Daoy (cell line): ENCODE data around the gene OBSCN. TPM values are rescaled to one million over a fixed set of nuclear protein-coding genes. Genes with fewer than 3 reads are reported as not detected.

Experiments
- DNase-seq: peaks from one replicate; pipeline ENCODE4 v3.0.0-alpha.2; 2015; ENCODE audit warnings: low read depth
- total RNA-seq: library from RNA; depleted of rRNA; stranded (reverse); fragments of >200 nt; shearing (Covaris generic); gene quantifications from 2 replicates; pipeline ENCODE4 v1.2.3, GENCODE V29; 2014; rRNA removed

Gene OBSCN, protein sequence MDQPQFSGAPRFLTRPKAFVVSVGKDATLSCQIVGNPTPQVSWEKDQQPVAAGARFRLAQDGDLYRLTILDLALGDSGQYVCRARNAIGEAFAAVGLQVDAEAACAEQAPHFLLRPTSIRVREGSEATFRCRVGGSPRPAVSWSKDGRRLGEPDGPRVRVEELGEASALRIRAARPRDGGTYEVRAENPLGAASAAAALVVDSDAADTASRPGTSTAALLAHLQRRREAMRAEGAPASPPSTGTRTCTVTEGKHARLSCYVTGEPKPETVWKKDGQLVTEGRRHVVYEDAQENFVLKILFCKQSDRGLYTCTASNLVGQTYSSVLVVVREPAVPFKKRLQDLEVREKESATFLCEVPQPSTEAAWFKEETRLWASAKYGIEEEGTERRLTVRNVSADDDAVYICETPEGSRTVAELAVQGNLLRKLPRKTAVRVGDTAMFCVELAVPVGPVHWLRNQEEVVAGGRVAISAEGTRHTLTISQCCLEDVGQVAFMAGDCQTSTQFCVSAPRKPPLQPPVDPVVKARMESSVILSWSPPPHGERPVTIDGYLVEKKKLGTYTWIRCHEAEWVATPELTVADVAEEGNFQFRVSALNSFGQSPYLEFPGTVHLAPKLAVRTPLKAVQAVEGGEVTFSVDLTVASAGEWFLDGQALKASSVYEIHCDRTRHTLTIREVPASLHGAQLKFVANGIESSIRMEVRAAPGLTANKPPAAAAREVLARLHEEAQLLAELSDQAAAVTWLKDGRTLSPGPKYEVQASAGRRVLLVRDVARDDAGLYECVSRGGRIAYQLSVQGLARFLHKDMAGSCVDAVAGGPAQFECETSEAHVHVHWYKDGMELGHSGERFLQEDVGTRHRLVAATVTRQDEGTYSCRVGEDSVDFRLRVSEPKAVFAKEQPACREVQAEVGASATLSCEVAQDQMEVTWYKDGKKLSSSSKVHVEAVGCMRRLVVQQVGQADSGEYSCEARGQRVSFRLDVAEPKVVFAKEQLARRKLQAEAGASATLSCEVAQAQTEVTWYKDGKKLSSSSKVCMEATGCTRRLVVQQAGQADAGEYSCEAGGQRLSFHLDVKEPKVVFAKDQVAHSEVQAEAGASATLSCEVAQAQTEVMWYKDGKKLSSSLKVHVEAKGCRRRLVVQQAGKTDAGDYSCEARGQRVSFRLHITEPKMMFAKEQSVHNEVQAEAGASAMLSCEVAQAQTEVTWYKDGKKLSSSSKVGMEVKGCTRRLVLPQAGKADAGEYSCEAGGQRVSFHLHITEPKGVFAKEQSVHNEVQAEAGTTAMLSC (N-terminal part only)
- 2.2 and 4.1 TPM in 2 replicates for total RNA-seq

DNA sequence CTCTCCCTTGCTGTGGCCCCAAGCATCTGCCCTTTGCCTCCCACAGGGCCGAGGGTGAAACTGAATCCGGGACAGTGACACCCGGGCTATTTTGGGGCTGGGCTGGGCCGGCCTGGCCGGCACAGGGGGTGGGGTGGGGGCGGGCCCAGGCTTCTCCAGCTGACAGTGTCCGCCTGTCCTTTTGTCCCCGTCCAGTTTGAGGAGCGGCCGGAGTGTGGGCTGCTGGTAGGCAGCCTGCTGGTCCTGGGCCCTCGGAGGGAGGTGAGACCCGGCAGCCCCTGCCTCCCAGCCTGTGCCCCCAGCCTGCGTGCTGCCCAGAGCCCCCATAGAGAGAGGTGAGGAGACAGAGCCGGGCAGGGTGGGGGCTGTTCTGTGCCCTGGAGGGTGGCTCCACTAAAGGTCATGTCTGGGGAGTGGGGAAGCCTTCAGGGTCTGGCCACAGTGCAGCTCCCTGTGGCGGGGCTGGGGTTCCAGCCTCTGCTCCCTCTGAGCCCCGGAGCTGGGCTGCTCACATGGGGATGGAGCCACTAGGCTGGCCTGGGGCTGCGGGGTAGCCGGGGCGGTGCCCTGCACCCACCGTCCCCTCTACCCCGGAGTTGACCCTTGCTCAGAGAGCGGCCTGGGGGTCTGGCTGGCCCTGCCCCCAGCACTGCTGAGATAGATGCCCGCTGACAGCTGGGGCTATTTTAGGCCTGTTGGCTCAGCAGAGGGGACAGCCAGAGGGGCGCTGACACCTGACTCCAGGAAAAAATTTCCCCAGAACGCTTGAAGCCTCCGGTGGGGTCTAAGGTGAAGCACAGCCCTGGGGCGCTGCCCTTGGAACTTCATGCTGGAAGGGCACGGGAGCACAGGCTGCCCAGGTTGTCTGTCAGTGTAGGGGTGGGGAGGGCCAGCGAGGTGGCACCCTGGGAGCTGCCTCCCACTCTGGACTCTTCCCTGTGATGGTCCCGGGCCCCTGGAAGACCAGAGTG, at the start of gene OBSCN:
OBSCN (plus strand) TSS at position 194 of the 971 bp plus-strand sequence. CDS start 3,740 bp downstream, outside the sequence.
- no peak for DNase-seq

DNA sequence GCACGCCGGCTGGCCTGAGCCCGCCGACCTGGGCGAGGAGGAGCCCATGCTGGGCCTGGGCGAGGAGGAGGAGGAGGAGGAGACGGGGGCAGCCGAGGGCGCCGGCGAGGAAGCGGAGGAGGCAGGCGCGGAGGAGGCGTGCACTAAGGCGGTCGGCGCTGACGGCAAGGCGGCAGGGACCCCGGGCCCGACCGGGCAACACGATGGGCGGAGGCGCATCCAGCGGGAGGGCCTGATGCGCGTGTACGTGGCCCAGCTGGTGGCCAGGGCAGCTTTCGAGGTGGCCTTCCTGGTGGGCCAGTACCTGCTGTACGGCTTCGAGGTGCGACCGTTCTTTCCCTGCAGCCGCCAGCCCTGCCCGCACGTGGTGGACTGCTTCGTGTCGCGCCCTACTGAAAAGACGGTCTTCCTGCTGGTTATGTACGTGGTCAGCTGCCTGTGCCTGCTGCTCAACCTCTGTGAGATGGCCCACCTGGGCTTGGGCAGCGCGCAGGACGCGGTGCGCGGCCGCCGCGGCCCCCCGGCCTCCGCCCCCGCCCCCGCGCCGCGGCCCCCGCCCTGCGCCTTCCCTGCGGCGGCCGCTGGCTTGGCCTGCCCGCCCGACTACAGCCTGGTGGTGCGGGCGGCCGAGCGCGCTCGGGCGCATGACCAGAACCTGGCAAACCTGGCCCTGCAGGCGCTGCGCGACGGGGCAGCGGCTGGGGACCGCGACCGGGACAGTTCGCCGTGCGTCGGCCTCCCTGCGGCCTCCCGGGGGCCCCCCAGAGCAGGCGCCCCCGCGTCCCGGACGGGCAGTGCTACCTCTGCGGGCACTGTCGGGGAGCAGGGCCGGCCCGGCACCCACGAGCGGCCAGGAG, 49.5 kb upstream of the OBSCN start:
- DNase-seq = no peak

DNA sequence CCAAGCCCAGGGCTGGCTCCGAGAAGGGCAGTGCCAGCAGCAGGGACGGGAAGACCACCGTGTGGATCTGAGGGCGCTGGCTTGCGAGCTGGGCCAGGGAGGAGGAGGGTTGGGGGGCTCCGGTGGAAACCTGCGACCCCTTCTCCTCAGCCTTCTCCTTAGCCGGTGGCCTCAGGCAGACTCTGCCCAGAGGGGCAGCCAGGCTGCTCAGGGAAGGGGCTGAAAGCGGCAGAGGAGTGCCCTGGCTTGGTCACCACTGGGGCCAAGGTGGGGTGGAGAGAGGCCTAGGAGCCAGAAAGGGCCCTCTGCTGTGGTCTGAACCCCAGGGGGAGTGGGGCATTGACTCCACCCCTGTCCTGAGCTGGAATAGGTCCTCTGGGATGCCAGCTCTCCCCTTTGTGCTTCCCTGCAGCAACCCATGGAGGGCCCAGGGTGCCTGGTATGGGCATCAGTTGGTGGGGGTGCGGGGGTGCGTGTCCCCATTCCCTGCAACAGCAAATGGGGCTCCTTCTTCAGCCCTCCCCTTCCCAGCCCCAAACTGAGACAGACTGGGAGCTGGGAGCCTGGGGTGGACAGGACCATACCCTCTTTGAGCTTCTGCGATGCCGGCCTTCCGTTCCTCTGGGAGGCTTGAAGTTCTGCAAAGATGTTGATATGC, 48.7 kb upstream of the OBSCN start:
- no peak for DNase-seq

DNA sequence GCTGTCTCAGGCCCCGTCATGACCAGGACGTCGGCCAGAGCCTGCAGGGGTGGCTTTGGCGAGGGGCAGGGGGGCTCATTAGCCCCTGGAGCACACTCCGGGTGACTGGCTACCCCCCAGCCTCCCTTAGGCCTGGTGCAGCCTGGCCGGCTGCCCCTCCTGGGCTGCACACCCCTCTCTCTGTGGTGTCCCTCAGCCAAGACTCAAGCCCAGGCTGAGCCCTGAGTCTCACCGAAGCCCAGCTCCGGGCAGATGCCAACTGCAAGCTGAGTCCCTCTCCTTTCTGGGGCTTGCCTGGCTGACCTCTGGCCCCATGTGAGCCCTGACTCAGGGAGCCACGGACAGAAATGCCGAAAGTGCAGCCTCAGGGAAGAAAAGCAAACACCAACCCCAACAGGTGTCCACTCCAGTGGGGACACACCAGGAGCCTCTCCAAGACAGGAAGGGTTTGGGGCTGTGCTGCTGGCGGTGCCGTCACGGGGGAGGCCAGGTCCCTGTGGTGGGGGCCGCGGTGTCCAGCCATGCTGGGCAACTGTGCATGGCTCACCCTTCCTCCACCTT, 47.6 kb upstream of the OBSCN start:
- no peak for DNase-seq

DNA sequence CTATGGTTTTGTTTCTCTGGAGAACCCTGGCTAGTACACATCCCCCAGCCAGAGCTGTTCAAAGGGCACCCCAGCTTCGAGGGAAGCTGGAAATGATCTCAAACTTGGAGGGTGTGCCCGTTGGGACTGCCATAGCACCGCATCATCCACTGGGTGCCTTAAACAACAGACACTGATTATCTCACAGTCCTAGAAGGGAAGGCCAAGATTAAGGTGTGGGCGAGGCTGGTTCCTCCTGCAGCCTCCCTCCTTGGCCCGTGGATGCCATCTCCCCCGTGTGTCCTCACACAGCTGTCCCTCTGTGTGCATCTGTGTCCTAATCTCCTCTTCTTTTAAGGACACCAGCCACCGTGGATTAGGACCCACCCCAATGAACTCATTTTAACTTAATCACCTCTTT, 46.5 kb upstream of the OBSCN start:
- no peak for DNase-seq

DNA sequence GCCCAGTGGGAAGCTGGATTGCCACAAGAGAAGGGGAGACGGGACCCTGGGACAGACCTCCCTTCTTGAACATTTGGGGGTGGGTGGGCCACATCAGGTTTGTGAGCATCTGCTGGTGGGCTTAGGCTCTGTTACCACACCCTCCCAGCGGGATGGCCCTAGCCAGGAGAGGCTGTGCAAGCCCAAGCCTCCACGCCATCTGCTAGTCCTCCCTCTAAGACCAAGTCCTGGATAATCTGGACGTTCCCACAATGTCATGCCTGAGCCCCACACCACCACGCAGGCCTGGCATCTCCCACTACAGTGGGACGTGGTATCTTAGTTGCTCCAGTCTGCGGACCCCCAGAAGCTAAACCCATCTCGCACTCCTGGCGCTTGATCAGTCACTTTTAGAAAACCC, 46.0 kb upstream of the OBSCN start:
- no peak for DNase-seq

DNA sequence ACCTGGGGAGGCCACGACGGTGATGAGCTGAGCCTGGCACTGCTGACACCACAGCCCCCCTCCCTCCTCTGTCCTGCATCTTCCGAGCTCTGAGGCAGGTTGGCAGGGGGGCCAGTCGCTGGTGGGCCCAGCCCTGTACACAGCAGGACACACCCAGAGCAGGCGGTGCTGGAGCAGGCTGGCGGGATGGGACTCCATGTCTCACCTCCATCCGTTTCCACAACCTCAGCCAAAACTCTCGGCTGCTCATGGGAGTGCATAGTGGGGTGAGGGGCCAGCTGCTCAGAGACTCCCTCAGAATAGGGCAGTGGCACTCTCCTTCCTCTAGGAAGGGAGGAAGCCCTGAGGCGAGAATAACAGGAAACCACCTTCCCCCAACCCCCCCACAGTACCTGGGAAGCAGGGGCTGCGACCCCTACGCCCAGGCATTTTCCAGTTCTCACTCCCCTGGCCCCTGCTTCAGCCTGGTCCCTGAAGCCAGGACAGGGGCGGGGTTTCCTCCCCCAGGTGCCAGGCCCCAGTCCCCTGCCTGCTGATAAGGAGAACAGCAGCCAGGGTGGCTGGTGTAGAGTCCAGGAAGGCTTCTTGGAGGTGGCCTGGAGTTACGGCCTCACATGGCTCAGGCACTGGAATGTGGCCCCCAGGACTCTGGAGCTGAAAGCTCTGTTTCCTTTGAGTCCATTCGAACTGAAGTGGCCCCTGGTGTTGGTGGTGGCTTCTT, 45.4 kb upstream of the OBSCN start:
- peak; percentile 58 for DNase-seq

DNA sequence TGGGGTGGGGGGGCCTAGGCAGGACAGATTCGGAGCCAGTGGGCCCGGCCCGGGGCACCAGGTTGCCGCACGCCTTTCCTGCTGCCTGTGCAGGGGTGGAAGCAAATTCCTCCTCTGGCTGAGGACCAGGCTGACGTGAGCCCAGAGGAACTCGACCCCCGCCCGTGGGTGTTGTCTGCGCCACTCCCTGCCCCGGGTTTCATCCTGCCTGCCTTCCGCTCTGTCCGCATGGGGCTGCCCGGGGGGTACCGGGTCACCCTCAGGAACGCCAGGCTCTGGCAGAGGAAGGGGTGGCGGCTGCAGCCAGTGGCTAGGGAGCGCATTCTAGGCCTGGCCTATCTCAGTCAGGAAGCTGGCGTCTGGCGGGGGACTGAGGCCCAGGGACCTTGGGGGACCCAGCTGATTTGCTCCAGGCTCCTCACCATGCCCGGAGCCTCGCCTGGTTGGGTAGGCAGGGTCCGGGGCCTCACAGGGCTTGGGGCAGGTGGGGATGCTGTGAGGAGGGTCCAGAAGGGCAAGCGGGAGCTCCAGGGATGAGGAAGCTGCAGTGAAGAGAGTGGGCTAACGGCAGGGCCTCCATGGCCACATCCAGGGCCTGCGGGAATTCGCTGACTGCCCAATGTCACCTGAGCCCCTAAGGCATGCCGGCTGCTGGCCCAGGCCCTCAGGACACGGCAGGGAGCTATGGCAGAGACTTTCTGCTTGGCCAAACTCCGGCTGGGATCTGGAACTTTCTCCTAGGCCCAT, 44.7 kb upstream of the OBSCN start:
- DNase-seq = peak; percentile 86

DNA sequence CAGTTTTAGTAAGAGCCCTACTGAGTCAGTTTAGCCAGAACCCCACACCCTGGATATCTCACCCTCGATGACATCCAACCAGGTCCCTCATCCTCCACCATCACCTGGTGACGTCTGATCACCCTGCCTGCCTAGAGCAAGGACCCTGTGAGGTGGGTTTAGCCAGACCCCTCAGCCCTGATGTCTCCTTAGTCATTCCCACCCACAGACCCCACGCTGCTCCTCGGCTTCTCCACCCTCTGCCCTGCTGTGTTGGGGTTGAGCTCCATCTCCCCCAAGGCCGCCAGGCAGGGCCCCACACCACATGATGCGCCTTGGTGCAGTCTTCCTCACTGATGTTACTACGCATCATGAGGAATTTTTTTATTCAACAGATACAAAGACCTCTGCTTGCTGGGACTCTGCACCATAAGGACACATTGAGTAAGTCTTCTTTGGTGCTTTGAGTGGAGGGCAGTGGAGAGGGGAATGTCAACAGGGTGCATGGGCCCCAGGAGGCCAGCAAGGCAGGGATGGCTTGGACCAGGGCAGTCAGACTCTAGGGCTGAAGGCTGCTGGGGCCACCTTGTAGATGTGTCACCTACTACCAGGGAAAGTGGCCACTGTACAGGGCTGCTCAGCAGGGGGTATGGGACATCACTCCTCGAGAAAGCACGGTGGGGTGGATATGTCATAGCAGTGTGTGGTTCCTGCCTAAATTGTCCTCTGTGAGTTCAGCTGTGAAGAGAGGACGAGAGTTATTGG, 43.9 kb upstream of the OBSCN start:
- DNase-seq = no peak

DNA sequence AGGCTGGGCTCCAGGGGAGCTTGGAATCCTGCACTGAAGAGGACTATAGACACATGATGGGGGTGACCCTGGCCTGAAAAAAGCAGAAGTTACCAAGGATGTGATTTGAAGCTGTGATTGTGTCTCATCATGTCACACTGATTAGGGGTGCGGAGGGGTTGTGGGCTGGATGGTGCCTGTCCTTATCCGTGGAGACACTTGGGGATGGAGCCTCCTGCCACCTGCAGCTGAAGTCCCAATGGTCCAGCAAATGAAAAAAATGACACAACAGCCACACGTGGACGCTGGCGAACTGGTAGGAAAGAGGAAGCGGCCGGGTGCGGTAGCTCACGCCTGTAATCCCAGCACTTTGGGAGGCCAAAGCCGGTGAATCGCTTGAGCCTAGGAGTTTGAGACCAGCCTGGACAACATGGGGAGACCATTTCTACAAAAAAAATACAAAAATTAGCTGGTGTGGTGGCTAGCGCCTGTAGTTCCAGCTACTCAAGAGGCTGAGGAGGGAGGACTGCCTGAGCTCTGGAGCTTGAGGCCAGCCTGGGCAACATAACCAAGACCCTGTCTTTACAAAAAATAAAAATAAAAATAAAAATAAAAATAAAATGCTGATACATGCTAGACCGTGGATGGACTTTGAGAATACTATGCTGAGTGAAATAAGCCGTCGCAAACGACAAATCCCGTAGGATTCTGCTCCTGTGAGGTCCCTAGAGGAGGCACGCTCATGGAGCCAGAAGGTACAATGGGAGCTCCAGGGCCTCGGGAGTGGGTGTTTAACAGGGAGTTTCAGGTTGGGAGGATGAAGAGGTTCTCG, 43.1 kb upstream of the OBSCN start:
- DNase-seq = no peak

DNA sequence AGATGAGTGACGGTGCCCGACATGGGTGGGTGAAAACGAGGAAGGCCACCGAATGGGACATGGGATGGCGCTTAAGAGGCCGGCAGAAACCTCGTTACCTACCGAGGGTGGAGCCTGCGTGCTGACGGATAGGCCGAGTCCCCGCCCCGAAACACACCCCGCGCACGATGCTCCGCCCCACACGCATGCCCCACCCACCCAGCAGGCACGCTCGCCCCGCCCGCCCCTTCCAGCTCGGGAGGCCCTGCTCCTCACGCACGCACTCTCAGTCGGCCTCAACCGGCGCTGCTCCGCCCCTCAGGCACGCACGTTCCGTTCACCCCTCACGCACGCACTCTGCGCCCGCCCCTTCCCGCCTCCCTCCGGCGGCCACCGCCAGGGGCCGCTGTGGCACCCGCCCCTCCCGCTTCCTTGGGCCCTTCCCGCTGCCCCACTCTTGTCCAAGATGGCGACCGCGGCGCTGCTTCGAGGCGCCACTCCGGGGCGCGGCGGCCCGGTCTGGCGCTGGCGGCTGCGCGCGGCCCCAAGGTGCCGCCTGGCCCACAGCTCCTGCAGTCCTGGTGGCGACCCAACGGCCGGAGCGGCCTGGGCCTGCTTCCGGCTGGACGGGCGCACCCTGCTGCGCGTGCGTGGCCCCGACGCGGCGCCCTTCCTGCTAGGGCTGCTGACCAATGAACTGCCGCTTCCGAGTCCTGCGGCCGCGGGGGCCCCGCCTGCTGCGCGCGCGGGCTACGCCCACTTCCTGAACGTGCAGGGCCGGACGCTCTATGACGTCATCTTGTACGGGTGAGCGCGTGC, 42.3 kb upstream of the OBSCN start, which contains the start of gene IBA57:
IBA57 (plus strand) TSS at position 433 of the 798 bp plus-strand sequence; CDS start at position 446, 13 bp downstream.
- DNase-seq = peak; percentile 100

DNA sequence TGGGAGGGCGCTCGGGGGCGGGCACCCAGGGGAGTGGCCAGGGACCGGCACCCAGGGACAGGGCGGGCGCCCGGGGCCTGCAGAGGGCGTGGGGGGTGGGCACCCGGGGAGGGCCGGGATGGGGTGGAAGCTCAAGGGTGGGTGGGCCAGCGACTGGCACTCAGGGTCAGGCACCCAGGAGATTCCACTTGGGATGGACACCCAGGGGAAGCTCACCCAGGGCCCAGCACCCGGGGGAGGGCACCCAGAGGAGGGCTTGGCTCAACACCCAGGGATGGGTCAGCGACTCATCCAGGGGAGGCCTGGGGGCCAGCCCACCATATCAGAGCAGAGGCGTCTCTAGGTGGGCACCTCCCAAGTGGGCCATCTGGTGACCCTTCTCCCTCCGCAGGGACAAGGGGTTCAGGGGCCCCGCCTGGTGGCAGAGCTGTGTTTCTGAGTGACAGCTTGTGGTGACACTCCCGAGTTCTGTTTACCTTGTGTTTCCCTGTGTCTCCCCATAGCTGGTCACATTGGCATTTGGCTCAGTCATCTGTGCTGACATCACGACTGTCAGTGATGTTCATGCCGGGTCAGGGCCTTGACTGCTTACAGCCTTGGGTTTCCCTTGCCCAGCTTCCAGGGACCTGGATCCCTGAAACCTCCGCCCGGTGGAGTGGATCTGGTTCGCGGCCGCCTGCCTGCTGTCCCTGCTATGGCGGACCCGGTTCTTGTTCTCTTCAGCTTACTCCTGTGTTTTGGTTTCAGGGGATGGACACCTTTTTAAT, 41.5 kb upstream of the OBSCN start:
- peak; percentile 61 for DNase-seq

DNA sequence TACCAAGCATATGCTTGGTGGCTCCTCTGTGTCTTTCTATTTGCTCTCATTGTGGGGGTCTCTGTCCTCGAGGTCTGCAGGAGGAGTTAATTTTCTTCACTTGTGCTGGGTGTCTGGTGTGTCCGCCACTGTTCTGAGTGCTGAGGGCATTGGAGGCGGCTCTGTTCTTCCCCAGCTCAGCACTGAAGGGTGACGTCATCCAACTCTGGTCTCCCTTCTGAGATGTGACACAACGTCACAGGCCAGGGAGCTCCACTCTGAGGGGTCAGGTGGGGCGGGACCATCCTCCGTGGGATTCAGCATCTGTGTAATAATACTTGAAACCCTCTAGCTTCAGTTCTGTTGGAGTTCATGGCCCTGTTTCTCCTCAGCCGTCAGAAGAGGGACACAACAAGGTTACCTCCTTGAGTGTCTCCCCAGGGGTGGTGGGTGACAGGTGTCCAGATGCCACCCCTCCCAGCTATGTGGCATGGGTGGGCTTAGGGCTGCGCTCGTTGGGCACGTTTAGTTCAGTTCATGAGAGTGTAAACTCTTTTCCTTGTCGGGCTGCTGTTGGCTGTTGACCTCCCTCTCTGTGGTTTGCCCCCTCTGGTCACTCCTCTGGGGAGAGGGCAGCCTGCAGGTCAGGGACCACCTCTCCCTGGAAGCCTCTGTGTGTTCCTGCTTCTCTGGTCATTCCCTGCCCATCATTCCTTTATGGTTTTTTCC, 39.1 kb upstream of the OBSCN start:
- no peak for DNase-seq
